CD4-positive, alpha-beta T cell treated with Interleukin-15 for 4 hours (primary cell): Measurements from ENCODE around the gene FOSL1.

Experiments
- DNase-seq: peaks from one replicate; pipeline ENCODE4 v3.0.0-alpha.2; 2020; ENCODE audit warnings: low spot score

FOSL1 gene

GRCh38 chr11:65882120-65883057, 17.8 kb downstream of the FOSL1 start:
- DNase-seq: no peak

- no peak for DNase-seq
Measured at GRCh38 chr11:65880844-65881421, 19.3 kb downstream of the FOSL1 start.

DNA sequence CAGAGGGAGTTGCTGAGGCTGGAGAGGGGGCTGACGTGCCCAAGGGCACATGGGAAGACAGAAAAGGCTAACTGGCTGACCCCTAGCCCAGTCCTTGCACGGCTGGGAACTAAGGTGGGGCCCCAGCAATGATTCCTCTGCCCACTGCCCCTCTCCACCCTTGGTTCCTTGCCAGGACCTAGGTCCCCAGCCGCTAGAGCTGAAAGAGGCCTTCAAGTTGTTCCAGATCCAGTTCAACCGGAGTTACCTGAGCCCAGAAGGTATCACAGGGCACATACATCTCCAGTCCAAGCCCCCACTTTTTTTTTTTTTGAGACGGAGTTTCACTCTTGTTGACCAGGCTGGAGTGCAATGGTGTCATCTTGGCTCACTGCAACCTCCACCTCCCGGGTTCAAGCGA, 20.2 kb downstream of the FOSL1 start:
- no peak for DNase-seq

- DNase-seq: peak; percentile 40
Measured at GRCh38 chr11:65879617-65880016, 20.6 kb downstream of the FOSL1 start, which contains the start of gene CTSW. Gene CTSW, plus strand, starts transcription at chr11:65879837. Its CDS starts 18 bp downstream, at chr11:65879855.

- DNase-seq: peak; percentile 96
Measured at GRCh38 chr11:65873318-65874156, 26.7 kb downstream of the FOSL1 start.

DNA sequence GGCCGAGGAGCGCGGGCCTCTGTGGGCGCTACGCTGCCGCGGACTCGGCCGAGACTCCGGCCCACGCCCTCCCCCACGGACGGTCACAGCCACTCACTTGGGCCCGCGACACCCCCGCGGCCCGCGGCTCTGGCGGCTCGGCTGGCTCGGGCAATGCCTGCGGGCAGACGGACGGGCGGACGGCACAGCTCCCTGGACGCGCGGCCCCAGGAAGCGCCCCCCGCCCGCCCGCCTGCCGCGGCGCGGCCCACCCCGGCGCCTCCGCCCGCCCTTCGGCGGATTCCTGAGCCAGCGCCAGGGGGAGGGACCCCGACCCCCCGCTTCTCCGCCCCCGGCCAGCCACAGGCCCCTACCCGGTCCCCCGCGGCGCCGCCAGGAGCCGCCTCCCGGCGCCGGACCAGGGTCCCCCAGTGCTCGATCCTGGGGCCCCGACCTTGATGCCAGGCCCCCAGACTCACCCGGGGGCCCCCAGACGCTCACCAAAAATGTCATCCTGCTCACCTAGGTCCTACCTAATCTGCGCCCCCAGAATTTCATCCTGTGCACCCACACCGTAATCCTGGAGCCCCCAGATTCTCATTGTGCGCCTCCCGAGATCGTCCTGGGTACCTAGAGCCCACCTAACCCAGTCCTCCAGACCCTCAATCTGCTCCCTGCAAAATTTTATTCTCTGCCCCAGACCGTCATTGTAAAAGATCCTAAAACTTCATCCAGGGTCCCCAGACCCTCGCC, 27.4 kb downstream of the FOSL1 start, which contains the start of gene EFEMP2:
EFEMP2 (minus strand) TSS at position 215 of the 732 bp plus-strand sequence. CDS start 446 bp downstream, outside the sequence.
- no peak for DNase-seq

- no peak for DNase-seq
Measured at GRCh38 chr11:65871811-65872548, 28.2 kb downstream of the FOSL1 start.

GRCh38 chr11:65870706-65871681, 29.2 kb downstream of the FOSL1 start:
- no peak for DNase-seq

DNA sequence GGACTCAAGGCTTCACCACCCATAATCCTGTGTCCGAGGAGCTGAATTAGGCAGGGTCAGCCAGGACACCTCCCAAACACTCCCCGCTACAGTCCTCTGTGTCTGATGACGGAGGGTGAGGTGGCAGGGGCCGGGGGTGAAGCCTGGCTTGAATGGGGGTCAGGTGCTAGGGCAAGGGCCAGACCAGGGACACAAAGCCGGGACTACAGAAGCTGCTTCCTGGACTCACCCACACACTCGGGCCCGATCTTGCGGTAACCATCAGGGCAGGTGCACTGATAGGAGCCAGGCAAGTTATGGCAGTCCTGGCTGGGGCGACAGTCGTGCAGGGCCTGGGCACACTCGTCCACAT, 29.9 kb downstream of the FOSL1 start:
- DNase-seq: no peak

GRCh38 chr11:65869643-65870306, 30.4 kb downstream of the FOSL1 start:
- no peak for DNase-seq

DNA sequence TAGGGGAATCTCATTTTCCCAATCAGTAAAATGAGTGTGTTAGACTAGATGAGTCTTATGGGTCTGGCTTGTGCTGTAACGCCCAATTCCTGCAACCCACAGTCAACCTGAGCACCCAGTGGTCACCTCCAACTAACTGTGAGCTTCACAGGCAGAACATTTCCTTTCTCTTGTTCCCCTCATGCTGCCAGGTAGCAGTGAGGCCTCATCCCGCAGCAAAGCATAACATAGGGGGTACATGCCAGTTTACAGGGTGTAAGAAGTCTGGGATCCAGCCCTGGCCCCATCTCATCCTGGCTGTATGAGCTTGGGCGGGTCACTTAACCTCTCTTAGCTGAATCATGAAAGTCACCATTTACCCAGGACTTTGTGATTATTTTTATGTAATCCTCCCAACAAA, 31.3 kb downstream of the FOSL1 start:
- DNase-seq: no peak

GRCh38 chr11:65868076-65868667, 32.0 kb downstream of the FOSL1 start:
- DNase-seq: no peak

DNA sequence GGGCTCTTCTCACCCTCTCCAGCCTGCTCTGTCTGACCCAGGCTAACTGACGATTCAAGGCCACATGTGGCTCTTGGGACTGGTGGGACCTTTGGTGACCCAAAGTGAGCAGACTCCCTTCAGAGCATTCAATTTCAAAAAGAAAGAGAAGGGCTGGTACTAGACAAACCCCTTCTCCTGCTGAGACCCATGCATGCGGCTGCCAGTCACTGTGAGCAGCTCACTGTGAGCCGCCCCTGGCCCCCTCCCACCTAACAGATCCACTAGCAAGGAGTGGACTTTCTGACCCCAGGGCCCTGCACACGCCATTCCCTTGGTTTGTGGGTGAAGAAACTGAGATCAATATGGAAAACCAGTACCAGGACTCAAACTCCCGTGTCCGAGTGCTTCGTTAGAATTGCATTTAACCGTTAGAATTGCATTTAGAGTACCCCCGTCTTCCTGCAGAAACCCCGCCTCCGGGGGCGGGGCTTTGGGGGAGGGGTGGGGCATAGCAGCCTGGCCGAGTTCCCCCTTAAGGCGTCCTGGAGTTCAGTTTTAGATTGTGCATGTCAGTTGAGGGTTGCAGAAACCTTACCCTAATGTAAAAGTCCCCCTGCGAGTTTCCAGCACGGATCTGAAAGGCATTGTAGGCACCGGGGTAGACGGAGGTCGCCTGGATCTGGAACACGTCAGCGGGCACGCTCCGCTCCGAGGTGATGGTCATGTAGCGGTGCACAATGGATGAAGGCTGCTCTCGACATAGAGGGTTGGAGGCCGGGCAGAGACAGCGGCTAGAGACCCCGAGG, 32.7 kb downstream of the FOSL1 start:
- DNase-seq: no peak

DNA sequence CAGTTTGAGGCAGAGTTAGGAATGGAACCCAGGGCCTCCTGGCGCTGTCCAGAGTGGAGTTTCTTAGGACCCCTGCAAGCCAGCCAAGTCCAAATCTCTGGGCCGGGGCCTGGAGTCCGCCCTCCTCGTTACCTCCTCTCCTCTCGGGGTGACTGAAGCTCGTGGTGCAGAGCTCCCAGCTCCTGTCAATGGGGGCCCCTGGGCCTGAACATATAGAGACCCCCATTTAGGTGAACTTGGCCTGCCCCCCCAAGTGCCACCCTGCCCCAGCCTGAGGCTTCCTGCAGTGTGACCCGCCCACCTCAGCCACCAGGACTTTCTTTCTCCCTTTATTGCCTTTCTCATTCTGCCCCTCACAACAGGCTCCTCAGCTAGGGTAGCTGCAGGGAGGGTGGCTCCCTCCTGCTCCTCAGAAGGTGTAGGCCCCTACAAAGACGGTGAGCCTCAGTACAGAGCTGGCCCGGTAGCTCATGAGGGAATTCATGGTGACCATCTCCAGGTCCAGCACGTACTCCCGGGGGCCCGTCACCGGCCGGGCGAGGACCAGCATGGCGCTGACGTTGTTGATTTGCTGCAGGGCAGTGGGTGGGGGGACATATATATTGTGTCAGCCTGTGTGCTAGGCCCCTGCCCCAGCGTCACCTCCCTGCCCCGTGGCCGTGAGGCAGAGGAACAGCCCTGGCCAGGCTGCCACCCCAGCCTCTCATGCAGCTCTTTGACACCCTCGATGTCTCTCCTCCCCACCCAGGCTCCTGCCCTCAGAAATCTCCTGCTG, 33.5 kb downstream of the FOSL1 start:
- DNase-seq: no peak

DNA sequence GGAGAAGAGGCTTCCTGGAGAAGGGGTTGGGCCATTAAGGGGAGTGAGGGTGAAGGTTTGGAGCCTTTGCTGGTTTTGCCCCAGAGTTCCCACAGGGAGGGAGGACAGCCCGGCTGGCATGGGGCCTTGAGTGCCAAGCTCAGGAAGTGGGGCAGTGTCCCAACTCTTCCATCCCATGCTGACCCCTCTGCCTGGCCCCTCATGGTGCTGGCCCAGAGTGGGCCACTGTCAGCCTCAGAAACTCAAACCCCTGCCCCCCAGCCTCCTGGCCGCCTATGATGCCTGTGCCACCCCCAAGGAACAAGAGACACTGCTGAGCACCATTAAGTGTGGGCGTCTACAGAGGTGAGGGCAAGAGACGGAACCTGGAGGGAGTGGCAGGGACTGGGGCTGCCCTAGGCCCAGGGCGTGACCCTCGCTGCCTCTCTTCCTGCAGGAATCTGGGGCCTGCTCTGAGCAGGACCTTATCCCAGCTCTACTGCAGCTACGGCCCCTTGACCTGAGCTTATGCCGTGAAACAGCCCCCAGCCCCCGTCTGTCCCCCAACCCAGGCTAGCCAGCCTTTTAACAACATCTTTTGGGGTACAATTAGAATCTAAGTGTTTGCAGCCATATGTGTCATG, 34.5 kb downstream of the FOSL1 start:
- no peak for DNase-seq

- DNase-seq: no peak
Measured at GRCh38 chr11:65864706-65865471, 35.3 kb downstream of the FOSL1 start.
